GM18861 (cell line): ENCODE measurements around the gene NDUFAF4.

Experiments used
- ATAC-seq: cut with Tn5 transposase; IDR thresholded peaks from one replicate; pipeline ENCODE4 v1.9.1; 2021; ENCODE audit not compliant: unreplicated experiment

The NDUFAF4 gene

DNA sequence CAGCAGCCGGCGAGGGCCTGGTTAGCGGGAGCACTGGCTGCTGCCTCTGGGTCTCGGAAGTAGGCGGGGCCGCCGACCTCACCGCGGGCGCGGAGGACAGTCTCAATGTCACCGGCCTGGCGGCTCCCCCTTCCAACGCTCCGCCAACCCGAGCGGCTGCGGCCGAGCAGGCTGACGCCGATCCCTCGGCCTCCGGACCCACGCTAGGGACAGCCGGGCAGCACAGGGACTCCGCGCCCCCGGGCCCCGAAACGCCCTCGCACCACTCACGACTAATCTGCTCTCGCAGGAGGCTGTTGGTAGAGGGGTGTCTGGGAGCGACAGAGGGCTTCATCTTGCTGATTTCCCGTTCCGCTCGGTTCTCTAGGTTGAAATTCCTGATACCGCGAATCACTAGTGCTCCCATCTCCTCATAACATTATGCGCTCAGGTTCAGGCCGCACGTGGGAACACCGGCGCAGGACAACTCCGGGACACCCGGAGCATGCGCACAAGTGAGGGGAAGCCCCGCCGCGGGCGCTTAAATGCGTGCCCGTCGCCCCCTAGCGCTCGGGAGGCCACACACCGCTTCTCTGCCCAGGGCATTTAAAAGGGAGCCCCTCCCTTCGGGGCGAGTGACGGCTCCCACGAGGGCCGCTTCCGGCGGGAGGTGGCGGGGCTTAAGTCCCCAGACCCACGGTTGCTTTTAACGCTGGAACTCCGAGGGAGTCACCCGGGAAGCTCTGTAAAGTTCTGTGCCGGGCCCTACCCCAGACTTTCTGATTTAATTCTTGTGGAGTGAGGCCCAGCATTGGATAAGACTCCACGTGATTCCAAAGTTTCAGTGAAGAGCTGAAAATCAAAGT, at the start of gene NDUFAF4:
Gene NDUFAF4, minus strand, starts transcription at position 496 of the 845 bp plus-strand sequence. Its CDS starts 90 bp downstream, at position 406.
- peak; percentile 84 for ATAC-seq

GRCh38 chr6:96947055-96947454, 49.4 kb upstream of the NDUFAF4 start:
- ATAC-seq = peak; percentile 96

DNA sequence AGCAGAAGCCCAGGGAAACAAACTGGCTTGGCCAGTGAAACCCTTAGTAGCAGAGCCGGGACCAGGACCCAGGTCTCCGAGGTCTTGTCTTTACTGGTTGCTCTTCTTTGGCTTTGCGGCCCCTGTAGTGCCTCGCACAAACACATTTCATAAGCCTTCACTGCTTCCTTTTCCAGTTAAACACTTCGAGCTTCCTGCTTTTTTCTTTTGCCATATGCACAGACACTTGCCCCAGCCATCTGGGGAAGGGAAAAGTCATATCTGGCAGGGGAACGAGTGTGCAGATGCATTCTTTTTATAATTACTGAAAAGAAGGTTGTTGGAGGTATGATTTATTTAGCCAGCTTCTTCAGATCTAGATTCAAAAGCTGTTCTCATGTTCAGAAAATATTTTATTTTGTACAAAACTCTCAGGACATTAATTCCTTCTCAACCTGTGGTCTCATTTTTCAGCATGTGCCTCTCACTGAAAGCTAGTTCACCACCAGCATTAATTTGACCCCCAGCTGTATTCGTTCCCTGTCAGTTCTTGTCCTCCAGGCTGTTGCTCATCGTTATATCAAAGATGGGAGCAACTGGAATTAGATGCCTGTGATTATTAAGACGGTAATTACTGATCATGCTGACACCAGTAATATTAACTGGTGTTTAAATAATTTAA, 46.0 kb upstream of the NDUFAF4 start:
- no peak for ATAC-seq

DNA sequence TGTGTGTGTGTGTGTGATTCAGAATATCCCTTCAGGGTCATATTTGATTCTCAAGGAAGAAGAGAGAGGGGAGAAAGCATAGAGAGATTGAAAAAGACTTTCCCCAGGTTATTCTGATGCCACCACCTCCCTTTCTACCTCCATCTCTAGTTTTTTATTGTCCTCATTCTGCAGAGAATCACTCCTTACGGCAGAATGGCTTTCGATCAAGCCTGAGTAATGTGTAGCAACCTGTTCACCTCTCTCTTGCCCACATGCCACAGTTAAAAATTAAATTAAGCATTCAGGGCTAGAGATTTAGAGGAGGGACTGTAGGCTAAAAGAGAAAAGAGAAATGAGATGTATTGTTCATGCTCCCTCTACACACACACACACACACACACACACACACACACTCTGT, 45.0 kb upstream of the NDUFAF4 start:
- ATAC-seq = no peak

DNA sequence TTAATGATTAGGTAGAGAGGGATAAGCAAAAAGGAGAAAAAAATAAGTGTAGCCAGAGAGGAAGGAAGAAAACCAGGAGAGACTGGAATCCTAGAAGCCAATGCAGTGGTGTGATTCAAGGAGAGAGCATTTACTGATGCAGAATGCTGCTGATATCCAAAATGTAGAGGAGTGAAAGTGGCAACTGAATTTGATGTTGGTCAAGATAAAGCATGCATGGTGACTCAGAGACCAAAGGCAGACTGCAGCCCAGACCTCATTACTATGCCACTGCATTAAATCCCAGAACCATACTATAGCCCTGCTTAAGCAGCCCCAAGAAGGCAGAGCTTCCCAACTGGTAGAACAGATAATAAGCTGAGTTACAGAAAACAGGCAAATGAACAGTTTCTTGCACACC, 42.6 kb upstream of the NDUFAF4 start:
- ATAC-seq = no peak

DNA sequence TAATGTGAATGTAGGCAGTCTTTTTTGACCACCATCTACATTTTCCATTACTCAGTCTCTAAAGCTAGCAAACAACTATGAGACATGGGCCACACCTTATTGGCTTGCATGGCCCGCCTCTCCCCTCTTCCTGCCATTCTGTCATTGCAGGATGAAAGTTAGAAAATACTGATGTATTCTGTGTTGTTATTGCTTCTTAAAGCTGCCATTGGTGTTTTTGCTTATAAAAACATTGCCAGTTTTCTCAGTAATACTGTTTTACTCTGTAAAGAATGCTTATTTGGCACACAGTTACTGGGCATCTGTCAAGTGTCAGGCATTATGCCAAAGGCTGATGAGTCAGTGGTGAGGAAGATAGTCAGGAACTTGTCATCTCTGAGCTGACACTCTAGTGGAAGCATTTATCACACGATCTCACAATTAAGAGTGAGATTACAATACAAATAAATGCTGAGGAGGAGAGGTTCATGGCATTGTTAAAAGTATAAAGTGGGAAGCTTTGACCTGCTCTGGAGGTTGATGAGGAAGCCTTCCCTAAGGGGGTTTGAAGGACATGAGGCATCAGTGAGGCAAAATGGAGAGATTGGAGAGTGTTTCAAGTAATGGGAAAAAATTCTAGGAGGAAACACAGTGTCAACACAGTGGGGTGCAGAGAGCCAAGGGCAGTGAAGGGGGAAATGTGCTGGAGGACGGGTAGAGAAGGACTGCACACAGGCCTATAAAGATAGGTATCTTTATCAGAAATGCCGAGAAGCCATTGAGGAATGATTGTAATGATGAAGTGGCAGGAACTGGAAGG, 41.5 kb upstream of the NDUFAF4 start:
- ATAC-seq = no peak

- ATAC-seq = no peak
Measured at GRCh38 chr6:96934087-96934486, 36.4 kb upstream of the NDUFAF4 start.

- no peak for ATAC-seq
Measured at GRCh38 chr6:96931198-96931597, 33.5 kb upstream of the NDUFAF4 start.

- ATAC-seq = no peak
Measured at GRCh38 chr6:96929741-96930140, 32.0 kb upstream of the NDUFAF4 start.

DNA sequence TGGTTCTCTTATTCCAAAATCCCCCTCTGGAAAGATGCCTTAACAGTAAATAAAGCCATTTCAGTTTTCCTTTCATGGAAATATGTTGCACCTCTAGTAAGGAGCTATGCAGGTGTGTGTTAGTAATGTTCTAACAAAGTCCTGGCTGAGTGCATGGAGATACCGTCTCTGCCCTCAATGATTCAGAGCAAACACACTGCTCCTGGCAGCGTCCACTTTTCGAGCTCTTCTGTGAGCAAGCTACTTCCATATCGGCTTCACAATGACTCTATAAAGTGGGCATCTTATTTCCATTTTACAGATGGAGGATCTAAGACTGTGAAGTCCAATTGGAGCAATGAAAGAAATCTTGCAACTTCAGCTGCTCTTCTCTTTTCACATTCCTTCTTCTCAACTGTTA, 30.0 kb upstream of the NDUFAF4 start:
- ATAC-seq = no peak

DNA sequence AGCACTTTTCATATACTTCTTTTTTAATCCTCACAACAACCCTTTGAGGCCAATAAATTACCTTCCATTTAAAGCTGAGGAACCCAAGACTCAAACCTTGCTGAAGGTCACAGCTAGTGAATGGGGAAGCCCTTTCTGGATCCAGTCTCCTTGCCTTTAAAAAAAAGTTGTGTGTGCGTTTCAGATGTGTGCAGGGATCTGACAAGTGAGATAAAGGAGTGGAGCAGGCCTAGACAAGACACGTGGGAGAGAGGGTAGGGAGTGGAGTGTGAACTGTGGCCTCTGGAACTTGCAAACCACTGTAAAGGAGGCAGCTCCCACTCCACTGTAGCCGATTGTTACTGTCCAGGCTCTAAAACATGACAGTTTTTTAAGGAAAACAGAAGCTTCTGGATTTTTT, 28.7 kb upstream of the NDUFAF4 start:
- no peak for ATAC-seq

- no peak for ATAC-seq
Measured at GRCh38 chr6:96925290-96925687, 27.6 kb upstream of the NDUFAF4 start.

GRCh38 chr6:96923871-96924493, 26.3 kb upstream of the NDUFAF4 start:
- ATAC-seq = peak; percentile 54

DNA sequence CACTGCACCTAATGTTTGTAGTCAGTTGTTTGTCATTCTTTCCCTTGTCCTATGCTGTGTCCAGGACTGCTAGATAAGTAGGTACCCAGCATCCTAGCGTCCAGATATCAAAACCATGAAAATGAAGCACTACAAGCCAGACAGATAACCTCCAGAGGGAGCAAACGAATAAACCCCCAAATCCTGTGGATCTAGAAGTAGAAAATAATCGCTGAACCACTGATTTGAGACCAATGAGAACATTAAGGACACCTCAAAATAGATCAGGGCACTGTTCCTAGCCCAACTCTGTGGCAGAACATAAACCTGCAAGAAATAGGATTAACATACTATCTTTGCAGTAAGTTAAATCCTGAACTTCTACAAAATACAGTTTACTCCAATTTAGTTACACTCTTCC, 25.7 kb upstream of the NDUFAF4 start:
- ATAC-seq = no peak

DNA sequence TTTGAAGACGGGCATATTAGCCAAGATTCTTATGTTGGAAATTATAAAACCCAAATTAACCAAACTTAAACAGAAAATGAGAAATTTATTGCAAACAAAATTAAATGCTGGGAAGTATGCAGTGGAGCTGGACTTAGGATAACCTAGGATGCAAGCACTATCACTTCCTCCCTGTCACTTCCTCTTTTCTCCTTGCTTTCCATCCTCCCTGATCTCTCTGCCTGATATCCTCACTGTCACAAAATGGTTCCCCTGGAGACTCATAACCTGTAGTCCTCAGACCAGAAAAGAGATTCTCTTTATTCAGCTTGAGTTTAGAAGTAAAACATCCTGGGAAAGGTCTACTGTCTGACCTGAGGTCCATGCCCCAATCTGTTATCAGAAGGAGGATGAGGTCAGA, 19.4 kb upstream of the NDUFAF4 start:
- no peak for ATAC-seq

DNA sequence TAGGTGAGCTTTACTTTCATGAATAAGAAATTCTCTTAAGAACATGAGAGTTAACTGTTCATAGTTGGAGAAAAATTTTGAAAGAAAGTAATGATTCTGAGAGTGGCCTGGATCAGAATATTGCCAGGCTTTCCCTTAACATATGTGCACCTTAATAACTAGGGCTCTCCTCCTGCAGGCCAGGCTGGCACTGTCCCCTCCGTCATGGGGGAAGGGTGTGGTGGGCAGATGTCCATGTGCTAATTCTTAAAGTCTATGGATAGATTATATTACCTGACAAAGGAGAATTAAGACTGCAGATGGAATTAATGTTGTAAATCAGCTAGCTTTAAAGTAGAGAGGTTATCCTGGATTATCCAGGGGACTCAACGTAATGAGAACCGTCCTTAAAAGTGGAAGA, 15.9 kb upstream of the NDUFAF4 start:
- ATAC-seq = no peak

DNA sequence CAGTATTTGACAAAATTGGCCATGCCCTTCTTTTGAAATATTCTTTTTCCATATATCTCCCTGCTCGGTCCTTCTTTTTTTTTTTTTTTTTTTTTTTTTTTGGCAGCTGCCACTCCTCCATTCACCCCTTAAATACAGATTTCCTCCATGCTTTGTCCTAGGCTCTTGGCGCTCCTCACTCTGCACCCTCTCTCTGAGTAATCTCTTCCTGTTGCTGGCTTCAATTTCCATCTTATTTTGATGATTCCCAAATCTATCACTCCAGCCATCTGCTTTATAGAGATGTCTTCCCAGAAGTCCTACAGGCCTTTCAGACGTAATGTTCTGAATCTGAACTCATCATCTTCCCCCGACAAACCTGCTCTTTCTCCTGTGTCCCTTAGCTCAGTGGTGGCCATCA, 14.1 kb upstream of the NDUFAF4 start:
- no peak for ATAC-seq

GRCh38 chr6:96911171-96911570, 13.5 kb upstream of the NDUFAF4 start:
- ATAC-seq = no peak

GRCh38 chr6:96909811-96910210, 12.1 kb upstream of the NDUFAF4 start:
- ATAC-seq = no peak

DNA sequence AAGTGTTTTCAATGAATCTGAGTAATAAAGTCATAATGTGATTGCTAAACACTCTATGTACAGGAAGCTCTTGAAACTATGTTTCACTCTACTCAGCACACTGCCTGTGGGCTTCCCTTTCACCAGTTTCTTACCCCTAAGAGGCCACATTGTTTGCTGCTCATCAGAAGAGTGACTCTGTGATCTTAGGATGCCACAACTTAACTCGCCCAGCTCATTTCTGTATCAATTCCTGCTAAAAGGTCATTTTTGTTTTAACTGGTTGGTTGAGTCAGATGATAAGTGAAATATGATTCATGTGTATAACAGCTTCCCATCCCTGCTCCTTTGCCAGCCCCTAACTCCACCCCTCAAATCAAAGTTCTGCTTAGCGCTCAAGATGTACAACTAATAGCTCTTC, 9.8 kb upstream of the NDUFAF4 start:
- peak; percentile 94 for ATAC-seq

GRCh38 chr6:96900873-96901272, 3.2 kb upstream of the NDUFAF4 start:
- ATAC-seq = no peak
